H1 (cell line): Measurements from ENCODE around the gene ADCY1. TPM values are rescaled to one million over a fixed set of nuclear protein-coding genes. Genes with fewer than 3 reads are reported as not detected.

Experiments
- ASH2L ChIP-seq: fragments of 200-600, 300-600 bp; sonication (generic); IDR thresholded peaks from one replicate; pipeline ENCODE4 v1.7.1; 2017; ENCODE audit warnings: low read length
- EZH2 ChIP-seq: fragments of 200-600 bp; sonication (generic); IDR thresholded peaks from 2 replicates; pipeline ENCODE4 v1.7.1; 2012; ENCODE audit warnings: low read depth, mild to moderate bottlenecking, moderate library complexity, low read length, inconsistent platforms; ENCODE audit not compliant: severe bottlenecking
- POLR2A ChIP-seq, 2 experiments: IDR thresholded peaks; 1 replicate in 1 of 2; 2 replicates in 1 of 2; pipeline ENCODE4 v1.6.1; 2011; ENCODE audit warnings: low read depth in 2 of 2, low read length in 2 of 2, mild to moderate bottlenecking in 2 of 2; ENCODE audit errors: control extremely low read depth in 1 of 2
- RBBP5 ChIP-seq: IDR thresholded peaks from 2 replicates; pipeline ENCODE4 v1.7.1; 2012; ENCODE audit warnings: low read depth, mild to moderate bottlenecking, inconsistent platforms, low read length, moderate library complexity, borderline replicate concordance
- polyA plus RNA-seq, 7 experiments: library from polyadenylated mRNA; depleted of rRNA in 3 of 7; stranded (reverse) in 5 of 7; unstranded in 2 of 7; fragments of >200 nt in 5 of 7; fragments of 200-250 nt in 2 of 7; gene quantifications; 1 replicate in 5 of 7; 2 replicates in 1 of 7; 4 replicates in 1 of 7; pipeline versions ENCODE4 v1.2.1 to v1.2.3, GENCODE V29; 2011 to 2013; ENCODE audit warnings: missing spikeins in 2 of 7, mixed read lengths in 2 of 7
- total RNA-seq: library from RNA; stranded (reverse); fragmentation: NEBNext Ultra II Directional; extraction: Animal tissue kit (Norgen Biotek cat#: 25700); gene quantifications from 2 replicates; pipeline ENCODE4 v1.2.1, GENCODE V29; 2021
- TF ChIP-seq, protein P1 (sequence below), 3 experiments: IDR thresholded peaks; 1 replicate in 2 of 3; 2 replicates in 1 of 3; pipeline versions ENCODE4 v1.5.1 to v1.6.1; 2011; ENCODE audit warnings: low read length in 3 of 3, mild to moderate bottlenecking in 3 of 3, inconsistent platforms in 2 of 3, low read depth in 1 of 3, moderate library complexity in 1 of 3; ENCODE audit not compliant: insufficient read depth in 1 of 3; ENCODE audit errors: control extremely low read depth in 1 of 3
- TF ChIP-seq, protein P2 (sequence below): IDR thresholded peaks from 2 replicates; pipeline ENCODE4 v1.6.1; 2012; ENCODE audit warnings: inconsistent platforms

The ADCY1 gene
- total and polyA plus RNA-seq, 2 of the 8 experiments (the other 6 are each of a cell fraction or from before 2014, with no cell fraction given): 7.9 to 26.9 TPM

DNA sequence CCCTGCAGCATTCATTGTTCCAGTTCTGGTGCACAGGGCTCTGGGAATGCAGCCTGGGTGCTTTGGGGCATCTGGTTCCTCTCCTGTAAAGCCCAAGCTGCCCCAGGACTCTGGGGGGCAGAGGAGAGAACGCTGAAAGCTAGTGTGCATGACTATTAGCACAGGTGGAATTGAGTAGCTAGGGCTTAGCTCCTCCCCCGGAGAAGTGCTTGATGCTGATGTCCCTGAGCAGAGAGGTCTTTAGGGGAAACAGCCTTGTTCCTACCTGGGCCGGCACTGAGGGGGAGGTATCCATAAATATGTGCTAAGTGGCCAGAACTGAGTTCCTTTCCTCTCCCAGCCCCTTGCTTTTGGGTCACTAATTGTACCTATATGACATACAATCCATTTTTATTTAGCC lies 3.9 kb downstream of the ADCY1 start (continued):
- TF ChIP-seq EZH2: no peak
- TF ChIP-seq RBBP5: no peak
- TF ChIP-seq, protein P1, sequence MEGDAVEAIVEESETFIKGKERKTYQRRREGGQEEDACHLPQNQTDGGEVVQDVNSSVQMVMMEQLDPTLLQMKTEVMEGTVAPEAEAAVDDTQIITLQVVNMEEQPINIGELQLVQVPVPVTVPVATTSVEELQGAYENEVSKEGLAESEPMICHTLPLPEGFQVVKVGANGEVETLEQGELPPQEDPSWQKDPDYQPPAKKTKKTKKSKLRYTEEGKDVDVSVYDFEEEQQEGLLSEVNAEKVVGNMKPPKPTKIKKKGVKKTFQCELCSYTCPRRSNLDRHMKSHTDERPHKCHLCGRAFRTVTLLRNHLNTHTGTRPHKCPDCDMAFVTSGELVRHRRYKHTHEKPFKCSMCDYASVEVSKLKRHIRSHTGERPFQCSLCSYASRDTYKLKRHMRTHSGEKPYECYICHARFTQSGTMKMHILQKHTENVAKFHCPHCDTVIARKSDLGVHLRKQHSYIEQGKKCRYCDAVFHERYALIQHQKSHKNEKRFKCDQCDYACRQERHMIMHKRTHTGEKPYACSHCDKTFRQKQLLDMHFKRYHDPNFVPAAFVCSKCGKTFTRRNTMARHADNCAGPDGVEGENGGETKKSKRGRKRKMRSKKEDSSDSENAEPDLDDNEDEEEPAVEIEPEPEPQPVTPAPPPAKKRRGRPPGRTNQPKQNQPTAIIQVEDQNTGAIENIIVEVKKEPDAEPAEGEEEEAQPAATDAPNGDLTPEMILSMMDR (IDR thresholded peaks at IDR 0.05; ENCODE audit: control extremely low read depth in 1 of 3, insufficient read depth in 1 of 3, low read depth in 1 of 3, low read length in 3 of 3): no peak
- TF ChIP-seq ASH2L: no peak
- no peak for TF ChIP-seq POLR2A (IDR thresholded peaks at IDR 0.05; ENCODE audit: control extremely low read depth in 1 of 2, low read depth in 2 of 2, low read length in 2 of 2)
- TF ChIP-seq, protein P2, sequence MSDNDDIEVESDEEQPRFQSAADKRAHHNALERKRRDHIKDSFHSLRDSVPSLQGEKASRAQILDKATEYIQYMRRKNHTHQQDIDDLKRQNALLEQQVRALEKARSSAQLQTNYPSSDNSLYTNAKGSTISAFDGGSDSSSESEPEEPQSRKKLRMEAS: no peak
